Skin epidermis (tissue), 12 donors: ENCODE measurements around the gene CDK5RAP2.
A peak's percentile ranks its signal among the peaks of the same experiment; 100 is the strongest.
"Not testable (repeated sequence)": the region's sequence is repeated elsewhere in the genome, so short reads cannot be mapped to it uniquely, and the experiment has no call there.

ENCODE experiments used
- H3K27ac ChIP-seq, 21 experiments: fragments of 200-600 bp; sonication (generic) in 11 of 21; one replicate each; pipeline ENCODE4 v1.5.0; 2020; ENCODE audit warnings: mild to moderate bottlenecking in 3 of 21, inconsistent platforms in 2 of 21, moderate library complexity in 2 of 21
- H3K4me3 ChIP-seq, 7 experiments: fragments of 200-600 bp; sonication (generic) in 2 of 7; one replicate each; pipeline ENCODE4 v1.5.0; 2020; ENCODE audit warnings: inconsistent platforms in 2 of 7, mild to moderate bottlenecking in 2 of 7, moderate library complexity in 1 of 7

Gene CDK5RAP2

GRCh38 chr9:120580051-120580896 is at the start of gene CDK5RAP2:
Gene CDK5RAP2 (minus strand): TSS chr9:120580167. CDS start chr9:120579978, 189 bp downstream.
- peak within 1 kb of the TSS; percentile 92 to 99 (median 98) for H3K4me3 ChIP-seq
- H3K27ac ChIP-seq = peak within 1 kb of the TSS; percentile 40 to 94 (median 81)

GRCh38 chr9:120628925-120629497 is 49.0 kb upstream of the CDK5RAP2 start:
- H3K4me3 ChIP-seq = not testable (repeated sequence)
- peak overlapping the region in 3 of 21 experiments; percentile 9 to 11 (median 10) for H3K27ac ChIP-seq

GRCh38 chr9:120628207-120628924 is 48.4 kb upstream of the CDK5RAP2 start:
- H3K27ac ChIP-seq = peak overlapping the region in 2 of 21 experiments; percentile 9 to 11
- no peak overlapping the region for H3K4me3 ChIP-seq

- H3K27ac ChIP-seq = no peak overlapping the region
- H3K4me3 ChIP-seq = no peak overlapping the region
Observed at GRCh38 chr9:120627073-120627472, 47.1 kb upstream of the CDK5RAP2 start.

GRCh38 chr9:120626512-120626911 is 46.5 kb upstream of the CDK5RAP2 start:
- no peak overlapping the region for H3K27ac ChIP-seq

GRCh38 chr9:120625222-120625621 is 45.3 kb upstream of the CDK5RAP2 start:
- Histone ChIP-seq H3K27ac (peak overlapping the region in 2 of 21 experiments; percentile 13 to 17), H3K4me3 (no peak overlapping the region)

More at GRCh38 chr9:120626512-120626911, 46.5 kb upstream of the CDK5RAP2 start:
- H3K4me3 ChIP-seq = no peak overlapping the region

GRCh38 chr9:120622790-120623189 is 42.8 kb upstream of the CDK5RAP2 start:
- Histone ChIP-seq H3K4me3 (no peak overlapping the region), H3K27ac (no peak overlapping the region)

- Histone ChIP-seq H3K27ac (no peak overlapping the region), H3K4me3 (no peak overlapping the region)
Observed at GRCh38 chr9:120621941-120622340, 42.0 kb upstream of the CDK5RAP2 start.

- peak overlapping the region in 2 of 21 experiments; percentile 16 to 17 for H3K27ac ChIP-seq
- H3K4me3 ChIP-seq = no peak overlapping the region
Observed at GRCh38 chr9:120619751-120620655, 40.0 kb upstream of the CDK5RAP2 start.

- H3K27ac ChIP-seq = peak overlapping the region in 1 of 21 experiments; percentile 17
- no peak overlapping the region for H3K4me3 ChIP-seq
Observed at GRCh38 chr9:120616966-120617935, 37.3 kb upstream of the CDK5RAP2 start.

GRCh38 chr9:120612218-120612617 is 32.3 kb upstream of the CDK5RAP2 start:
- Histone ChIP-seq H3K4me3 (no peak overlapping the region), H3K27ac (no peak overlapping the region)

GRCh38 chr9:120611690-120612068 is 31.7 kb upstream of the CDK5RAP2 start:
- Histone ChIP-seq H3K27ac (no peak overlapping the region), H3K4me3 (no peak overlapping the region)

- Histone ChIP-seq H3K27ac (no peak overlapping the region), H3K4me3 (no peak overlapping the region)
Observed at GRCh38 chr9:120610975-120611689, 31.2 kb upstream of the CDK5RAP2 start.

GRCh38 chr9:120609636-120610035 is 29.7 kb upstream of the CDK5RAP2 start:
- Histone ChIP-seq H3K27ac (no peak overlapping the region), H3K4me3 (no peak overlapping the region)

- no peak overlapping the region for H3K4me3 ChIP-seq
- H3K27ac ChIP-seq = no peak overlapping the region
Observed at GRCh38 chr9:120608421-120608820, 28.5 kb upstream of the CDK5RAP2 start.

GRCh38 chr9:120603591-120603990 is 23.6 kb upstream of the CDK5RAP2 start:
- Histone ChIP-seq H3K27ac (no peak overlapping the region), H3K4me3 (no peak overlapping the region)

- Histone ChIP-seq H3K4me3 (no peak overlapping the region), H3K27ac (no peak overlapping the region)
Observed at GRCh38 chr9:120603010-120603409, 23.0 kb upstream of the CDK5RAP2 start.

GRCh38 chr9:120593955-120594277 is 13.9 kb upstream of the CDK5RAP2 start:
- H3K4me3 ChIP-seq = no peak overlapping the region
- no peak overlapping the region for H3K27ac ChIP-seq
